Muscle layer of duodenum (tissue), 2 donors: ENCODE data around the gene SH3PXD2A.
A peak's percentile ranks its signal among the peaks of the same experiment; 100 is the strongest.

Experiments used
- H3K27ac ChIP-seq: one replicate; pipeline ENCODE4 v1.7.0; 2013; ENCODE audit warnings: mild to moderate bottlenecking, low read length
- H3K27me3 ChIP-seq: one replicate; pipeline ENCODE4 v1.7.0; 2013; ENCODE audit warnings: low read depth, mild to moderate bottlenecking, control low read depth, low read length
- H3K36me3 ChIP-seq, 2 donors: one replicate each; pipeline ENCODE4 v1.7.0; 2013; ENCODE audit warnings: low read length in 2 of 2, control low read depth in 1 of 2, mild to moderate bottlenecking in 1 of 2; ENCODE audit not compliant: insufficient read depth in 2 of 2, control insufficient read depth in 1 of 2
- H3K4me1 ChIP-seq, 2 donors: one replicate each; pipeline ENCODE4 v1.7.0; 2013; ENCODE audit warnings: low read length in 2 of 2, mild to moderate bottlenecking in 2 of 2, control low read depth in 1 of 2, moderate library complexity in 1 of 2; ENCODE audit not compliant: insufficient read depth in 2 of 2, control insufficient read depth in 1 of 2
- H3K4me3 ChIP-seq, 2 donors: one replicate each; pipeline ENCODE4 v1.7.0; 2013; ENCODE audit warnings: low read length in 2 of 2, low read depth in 1 of 2, mild to moderate bottlenecking in 1 of 2
- H3K9me3 ChIP-seq, 2 donors: one replicate each; pipeline ENCODE4 v1.7.0; 2013; ENCODE audit warnings: low read length in 2 of 2, control low read depth in 1 of 2, mild to moderate bottlenecking in 1 of 2; ENCODE audit not compliant: control insufficient read depth in 1 of 2
- donor health status: healthy.

The SH3PXD2A gene

DNA sequence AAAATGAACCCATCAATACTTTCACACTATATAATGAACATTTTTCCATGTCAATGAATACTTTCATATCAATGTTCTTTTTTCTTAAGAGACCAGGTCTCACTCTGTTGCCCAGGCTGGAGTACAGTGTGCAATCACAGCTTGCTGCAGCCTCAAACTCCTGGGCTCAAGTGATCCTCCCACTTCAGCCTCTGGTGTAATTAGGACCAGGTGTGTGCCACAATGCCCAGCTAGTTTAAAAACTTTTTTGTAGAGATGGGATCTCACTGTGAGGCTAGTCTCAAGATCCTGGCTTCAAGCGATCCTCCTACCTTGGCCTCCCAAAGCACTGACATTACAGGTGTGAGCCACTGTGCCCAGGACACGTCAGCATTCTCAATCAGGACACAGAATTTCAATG, 85.2 kb downstream of the SH3PXD2A start:
- Histone ChIP-seq H3K27me3 (no peaks in the 10 kb centered on the region), H3K9me3 (no peaks in the 10 kb centered on the region), H3K27ac (no peak overlapping the region), H3K4me1 (peaks cover 11 to 28% of the 10 kb centered on the region in 2 donors), H3K36me3 (no peaks in the 10 kb centered on the region), H3K4me3 (no peak overlapping the region)

DNA sequence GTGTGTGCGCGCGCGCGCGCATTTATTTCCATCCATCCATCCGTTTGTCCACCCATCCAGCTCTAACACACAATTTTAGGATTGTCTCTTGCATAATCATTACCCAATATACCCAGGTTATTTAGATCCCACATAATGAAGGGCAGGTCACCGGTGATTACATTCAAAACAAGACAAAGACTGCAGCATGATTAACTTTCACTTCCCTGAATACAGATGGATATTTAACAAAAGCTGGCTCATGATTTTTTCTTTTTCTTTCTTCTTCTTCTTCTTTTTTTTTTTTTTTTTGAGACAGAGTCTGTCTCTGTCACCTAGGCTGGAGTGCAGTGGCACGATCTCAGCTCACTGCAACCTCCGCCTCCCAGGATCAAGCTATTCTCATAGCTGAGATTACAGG, 86.2 kb downstream of the SH3PXD2A start:
- no peaks in the 10 kb centered on the region for H3K27me3 ChIP-seq
- no peak overlapping the region for H3K4me3 ChIP-seq
- H3K27ac ChIP-seq: no peak overlapping the region
- H3K36me3 ChIP-seq: no peaks in the 10 kb centered on the region
- H3K9me3 ChIP-seq: no peaks in the 10 kb centered on the region
- peaks cover 11 to 32% of the 10 kb centered on the region in 2 donors for H3K4me1 ChIP-seq

DNA sequence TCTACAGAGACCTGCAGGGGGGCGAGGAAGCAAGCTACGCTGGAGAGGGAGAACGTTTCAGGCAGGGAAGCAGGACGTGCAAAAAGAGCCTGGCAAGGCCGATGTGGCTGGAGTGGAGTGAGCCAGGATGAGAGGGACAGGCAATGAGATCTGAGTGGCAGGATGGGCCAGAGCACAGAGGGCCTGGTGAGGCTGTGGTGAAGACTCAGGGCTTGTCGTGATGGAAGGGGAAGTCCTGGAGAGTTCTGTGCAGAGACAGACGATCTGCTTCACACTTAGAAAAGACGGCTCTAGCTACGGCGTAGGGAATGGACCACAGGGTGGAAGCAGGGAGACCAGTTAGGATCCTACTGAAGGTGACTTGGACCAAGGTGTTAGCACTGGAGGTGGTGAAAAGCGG, 87.0 kb downstream of the SH3PXD2A start:
- no peaks in the 10 kb centered on the region for H3K9me3 ChIP-seq
- peaks cover 12 to 37% of the 10 kb centered on the region in 2 donors for H3K4me1 ChIP-seq
- no peak overlapping the region for H3K4me3 ChIP-seq
- H3K36me3 ChIP-seq: no peaks in the 10 kb centered on the region
- H3K27me3 ChIP-seq: no peaks in the 10 kb centered on the region
- H3K27ac ChIP-seq: no peak overlapping the region

DNA sequence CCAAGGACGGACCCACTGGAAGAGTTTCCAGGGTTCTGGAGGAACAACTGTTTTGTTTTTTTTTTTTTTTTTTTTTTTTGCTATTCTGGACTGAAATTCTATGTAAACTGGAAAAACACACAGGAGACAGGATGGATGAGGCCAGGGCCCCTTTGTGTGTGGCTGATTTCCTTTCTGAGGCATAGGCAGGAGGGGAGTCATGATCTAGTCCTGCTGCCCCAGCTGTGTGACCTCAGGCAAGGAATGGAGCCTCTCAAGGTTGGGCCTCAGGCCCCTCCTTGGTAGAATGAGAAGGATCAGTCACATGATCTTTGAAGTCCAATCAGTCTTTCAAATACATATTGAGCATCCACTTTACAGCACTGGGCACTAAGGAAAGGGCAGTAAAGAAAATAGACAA, 87.6 kb downstream of the SH3PXD2A start:
- Histone ChIP-seq H3K27ac (no peak overlapping the region), H3K4me3 (no peak overlapping the region), H3K9me3 (no peaks in the 10 kb centered on the region), H3K4me1 (peaks cover 17 to 36% of the 10 kb centered on the region in 2 donors), H3K27me3 (no peaks in the 10 kb centered on the region), H3K36me3 (no peaks in the 10 kb centered on the region)

DNA sequence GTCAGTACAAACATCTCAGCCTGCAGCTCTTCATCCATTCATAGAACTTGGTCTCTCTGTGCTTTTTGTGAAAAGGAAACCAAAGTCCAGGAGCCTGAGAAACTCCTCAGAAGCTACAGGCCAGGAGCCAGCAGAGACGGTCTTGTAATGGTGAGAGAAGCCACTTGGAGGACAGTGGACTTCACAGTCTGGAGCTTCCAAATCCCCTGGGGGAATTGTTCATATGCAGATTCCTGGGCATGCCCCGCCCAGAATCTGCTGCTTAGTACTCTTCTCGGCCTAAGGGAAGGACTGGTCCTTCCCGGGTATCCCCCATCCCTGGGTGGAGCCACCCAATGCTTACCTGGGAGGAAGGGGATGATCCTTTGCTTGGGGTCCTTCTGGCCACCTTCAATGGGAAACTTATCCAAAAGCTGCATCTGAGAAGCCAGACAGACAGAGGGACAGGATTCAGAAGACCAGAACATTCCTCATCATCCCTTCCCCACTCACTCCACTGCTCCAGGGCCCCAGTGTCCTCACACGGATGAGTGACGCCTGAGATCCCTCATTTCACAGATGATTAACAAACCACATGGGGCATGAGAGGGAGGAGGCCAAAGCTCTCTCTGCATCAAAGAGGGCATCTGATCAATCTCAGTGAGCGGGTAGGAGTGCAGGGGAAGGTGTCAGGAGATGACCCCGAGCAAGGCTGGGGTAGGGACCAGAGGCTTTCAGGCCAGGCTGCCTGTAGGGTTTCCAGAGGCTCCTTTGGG, 88.4 kb downstream of the SH3PXD2A start:
- H3K27me3 ChIP-seq: no peaks in the 10 kb centered on the region
- no peak overlapping the region for H3K4me3 ChIP-seq
- peaks cover 15 to 27% of the 10 kb centered on the region in 2 donors for H3K4me1 ChIP-seq
- H3K27ac ChIP-seq: peak overlapping the region; percentile 17
- H3K36me3 ChIP-seq: no peaks in the 10 kb centered on the region
- no peaks in the 10 kb centered on the region for H3K9me3 ChIP-seq

DNA sequence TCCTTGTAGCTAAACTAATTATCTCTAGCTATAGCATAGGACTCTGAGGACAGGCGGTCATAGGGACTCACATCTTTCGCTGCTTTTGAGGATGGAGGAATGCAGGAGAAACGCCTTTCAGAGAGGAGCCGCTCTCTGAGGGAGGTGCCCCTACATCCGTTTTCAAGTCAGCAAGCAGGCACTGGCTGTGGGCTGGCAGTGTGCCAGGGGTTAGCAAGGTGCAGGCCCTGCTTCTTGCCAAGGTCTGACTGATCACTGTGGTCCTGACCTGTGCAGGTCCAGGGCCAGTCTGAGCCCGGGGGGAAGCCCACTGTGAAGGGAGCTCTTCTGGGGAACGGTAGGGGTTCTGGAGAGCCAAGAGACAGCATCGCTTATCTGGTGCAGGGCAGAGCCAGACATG, 89.4 kb downstream of the SH3PXD2A start:
- Histone ChIP-seq H3K4me1 (peaks cover 13 to 24% of the 10 kb centered on the region in 2 donors), H3K9me3 (no peaks in the 10 kb centered on the region), H3K4me3 (no peak overlapping the region), H3K27ac (no peak overlapping the region), H3K27me3 (no peaks in the 10 kb centered on the region), H3K36me3 (no peaks in the 10 kb centered on the region)

DNA sequence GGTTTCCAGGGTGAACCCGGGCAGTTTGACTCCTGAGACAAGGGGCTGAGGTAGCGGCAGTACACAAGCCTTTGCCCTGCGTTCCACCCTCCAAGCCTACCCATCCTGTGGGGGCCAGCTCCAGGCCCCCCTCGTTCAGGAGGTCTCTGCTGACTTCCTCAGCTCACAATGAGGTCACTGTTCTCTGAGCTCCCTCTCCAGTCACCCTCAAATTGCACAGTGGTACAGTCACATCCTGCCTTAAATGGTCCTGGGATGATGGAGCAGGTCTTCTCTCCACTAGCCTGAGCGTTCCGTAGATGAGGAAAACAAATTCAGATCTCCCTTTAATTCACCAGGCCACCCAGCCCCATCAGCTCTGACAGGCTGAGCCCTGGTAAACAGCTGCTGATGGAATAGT, 90.2 kb downstream of the SH3PXD2A start:
- H3K4me1 ChIP-seq: peaks cover 13 to 24% of the 10 kb centered on the region in 2 donors
- H3K27ac ChIP-seq: no peak overlapping the region
- no peak overlapping the region for H3K4me3 ChIP-seq
- no peaks in the 10 kb centered on the region for H3K27me3 ChIP-seq
- H3K36me3 ChIP-seq: no peaks in the 10 kb centered on the region
- H3K9me3 ChIP-seq: no peaks in the 10 kb centered on the region

DNA sequence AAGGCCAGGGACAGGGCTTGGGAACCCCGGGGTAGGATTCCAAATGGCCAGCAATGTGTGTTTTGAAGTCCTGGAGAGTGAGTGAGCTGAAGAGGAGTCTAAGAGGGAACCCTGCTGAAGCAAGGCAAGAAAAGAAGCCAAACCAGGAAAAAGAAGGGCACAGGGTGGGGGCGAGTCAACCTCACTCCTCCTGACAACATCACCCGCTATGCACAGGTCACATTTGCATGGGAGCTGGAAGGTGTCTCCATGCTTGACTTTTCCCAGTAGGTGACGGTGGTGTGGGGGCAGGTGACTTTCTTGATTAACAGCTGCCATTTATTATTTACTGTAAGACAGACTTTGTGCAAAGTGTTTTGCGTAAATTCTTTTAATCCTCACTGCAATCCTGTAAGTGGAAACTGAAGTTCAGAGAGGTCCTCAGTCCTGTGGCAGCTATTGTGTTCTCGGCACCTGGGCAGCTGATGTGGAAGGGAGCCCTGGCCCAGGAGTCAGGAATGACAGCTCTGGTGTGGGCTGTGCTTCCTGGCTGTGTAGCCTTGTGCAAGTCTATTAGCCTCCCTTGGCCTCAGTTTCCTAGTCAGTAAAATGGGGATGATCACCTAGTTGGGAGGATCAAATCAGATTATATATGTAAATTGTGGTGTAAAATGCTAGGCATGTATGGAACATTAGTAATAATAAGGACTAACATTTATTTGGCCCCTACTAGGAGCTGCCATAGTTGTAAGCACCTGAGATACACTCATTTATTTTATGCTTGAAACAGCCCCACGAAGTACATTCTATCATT, 90.9 kb downstream of the SH3PXD2A start:
- peaks cover 19 to 31% of the 10 kb centered on the region in 2 donors for H3K4me1 ChIP-seq
- no peaks in the 10 kb centered on the region for H3K9me3 ChIP-seq
- no peaks in the 10 kb centered on the region for H3K27me3 ChIP-seq
- H3K36me3 ChIP-seq: no peaks in the 10 kb centered on the region
- no peak overlapping the region for H3K27ac ChIP-seq
- no peak overlapping the region for H3K4me3 ChIP-seq

DNA sequence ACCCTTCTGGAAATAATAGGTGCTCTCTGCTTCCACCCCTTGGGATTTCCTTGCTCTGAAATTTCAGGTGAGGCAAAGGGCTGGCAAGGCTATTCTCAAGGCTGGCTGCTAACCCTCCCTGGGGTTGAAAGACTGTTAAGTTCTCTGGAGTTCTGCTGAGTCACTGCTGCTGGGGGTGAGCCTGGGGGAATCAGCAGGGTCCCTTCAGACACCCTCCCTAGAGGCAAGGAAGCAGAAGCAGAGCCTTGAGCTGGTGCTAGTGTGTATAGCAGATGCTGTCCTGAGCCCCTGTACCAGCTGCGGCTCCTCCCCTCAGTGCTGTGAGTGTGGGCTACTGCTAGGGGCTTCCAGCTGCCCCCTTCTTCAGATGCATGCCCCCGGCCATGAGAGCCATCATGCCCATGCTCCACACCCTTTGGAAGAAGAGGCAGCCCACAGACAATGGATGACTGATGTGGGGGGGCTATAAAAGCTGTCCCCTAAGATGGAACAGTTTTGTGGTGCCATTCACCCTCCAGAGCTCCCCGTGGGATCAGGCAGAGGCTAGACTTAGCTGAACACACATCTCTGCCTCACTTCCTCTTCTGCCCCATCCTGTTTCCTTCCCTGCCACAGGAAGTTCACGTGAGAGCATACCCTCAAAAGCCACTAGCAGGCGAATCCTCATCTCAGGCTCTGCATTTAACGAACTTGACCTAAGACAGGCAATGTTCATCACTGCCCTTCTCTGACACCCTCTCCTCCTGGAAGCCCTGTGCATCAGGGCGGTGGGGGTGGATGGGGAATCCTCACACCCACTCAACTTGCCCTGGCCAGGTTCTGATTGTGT, 91.8 kb downstream of the SH3PXD2A start:
- Histone ChIP-seq H3K27me3 (no peaks in the 10 kb centered on the region), H3K4me3 (no peak overlapping the region), H3K9me3 (no peaks in the 10 kb centered on the region), H3K4me1 (peaks cover 28 to 40% of the 10 kb centered on the region in 2 donors), H3K36me3 (no peaks in the 10 kb centered on the region), H3K27ac (no peak overlapping the region)

DNA sequence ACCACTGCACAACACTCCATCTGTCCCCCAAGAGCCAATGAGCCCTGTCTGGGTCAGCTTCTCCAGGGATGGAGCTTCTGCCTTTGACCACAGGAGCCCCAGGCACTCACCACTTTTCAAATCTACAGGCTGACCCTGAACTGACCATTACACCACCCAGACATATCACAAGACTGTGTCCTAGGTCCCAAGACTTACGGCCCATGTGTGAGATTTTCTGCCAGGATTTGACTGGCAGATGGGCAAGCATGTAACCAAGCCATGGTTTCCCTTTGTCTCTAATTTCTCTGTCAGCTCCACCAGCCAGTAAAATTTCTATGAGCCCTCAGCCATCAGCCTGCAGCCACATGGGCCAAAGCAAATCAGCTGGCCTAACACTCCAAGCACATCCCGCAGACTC, 92.5 kb downstream of the SH3PXD2A start:
- Histone ChIP-seq H3K36me3 (no peaks in the 10 kb centered on the region), H3K27ac (no peak overlapping the region), H3K27me3 (no peaks in the 10 kb centered on the region), H3K4me1 (peaks cover 26 to 47% of the 10 kb centered on the region in 2 donors), H3K4me3 (no peak overlapping the region), H3K9me3 (no peaks in the 10 kb centered on the region)

DNA sequence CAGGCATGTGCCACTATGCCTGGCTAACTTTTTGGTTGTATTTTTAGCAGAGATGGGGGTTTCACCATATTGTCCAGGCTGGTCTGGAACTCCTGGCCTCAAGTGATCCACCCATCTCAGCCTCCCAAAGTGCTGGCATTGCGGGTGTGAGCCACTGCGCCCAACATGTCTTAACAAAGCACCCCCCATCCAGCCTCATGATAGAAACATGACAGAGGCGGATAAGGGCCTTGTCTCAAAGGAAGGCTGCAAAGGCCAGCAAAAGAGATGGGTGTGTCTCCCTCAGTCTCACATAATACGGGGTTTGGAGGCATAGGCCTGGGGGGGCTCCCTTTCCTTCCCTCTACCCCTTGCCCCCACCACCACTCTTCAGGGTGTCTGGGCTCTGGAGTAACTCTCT, 93.2 kb downstream of the SH3PXD2A start:
- Histone ChIP-seq H3K36me3 (no peaks in the 10 kb centered on the region), H3K4me1 (peaks cover 29 to 54% of the 10 kb centered on the region in 2 donors), H3K9me3 (no peaks in the 10 kb centered on the region), H3K4me3 (no peak overlapping the region), H3K27ac (no peak overlapping the region), H3K27me3 (no peaks in the 10 kb centered on the region)
